ENCODE data around the gene CDC73. TPM values are rescaled to one million over a fixed set of nuclear protein-coding genes. Genes with fewer than 3 reads are reported as not detected.
A peak's percentile ranks its signal among the peaks of the same experiment; 100 is the strongest.

Gene CDC73
- total RNA-seq, 5 donors from 2014 or later (not counting 1 experiment from before 2014, with no cell fraction given), result 54.1 to 64.4 (median 57.4) TPM

DNA sequence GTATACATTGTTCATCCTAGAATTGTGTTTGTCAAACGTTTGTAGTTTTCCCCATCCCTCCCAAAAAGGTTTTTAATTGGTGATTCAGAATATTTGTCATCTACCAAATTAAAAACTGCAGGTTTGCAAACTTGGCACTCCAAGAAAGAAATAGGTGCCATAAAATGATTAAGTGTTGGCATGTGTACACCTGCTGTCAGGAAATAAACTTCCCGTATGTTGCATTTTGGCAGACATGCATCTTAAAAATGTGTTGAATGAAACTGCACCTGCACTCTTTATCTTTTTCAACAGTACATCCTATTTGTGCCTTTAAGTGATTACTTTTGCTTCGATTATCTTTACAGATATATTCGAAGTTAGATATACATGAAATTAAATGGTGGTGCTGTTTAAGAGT is 57.3 kb downstream of the CDC73 start:
- Mint-ChIP-seq H3K27me3 (no peaks in the 10 kb centered on the region), H3K27ac (peak overlapping the region; percentile 48 to 71), H3K36me3 (peaks cover 23% of the 10 kb centered on the region), H3K4me1 (peaks cover 36 to 56% (median 53%) of the 10 kb centered on the region in 3 donors), H3K9me3 (no peaks in the 10 kb centered on the region), H3K4me3 (no peak overlapping the region)
- Histone ChIP-seq H3K4me1 (ENCODE audit: control insufficient read depth in 1 of 2, extremely low read depth in 1 of 2, insufficient read depth in 2 of 2, low read length in 2 of 2) (peaks cover 0 to 2% of the 10 kb centered on the region in 2 experiments), H3K27me3 (replicated peaks in 1 of 2; ENCODE audit: control insufficient read depth in 2 of 2, extremely low read depth in 1 of 2, insufficient read depth in 2 of 2, low read length in 1 of 2) (no peaks in the 10 kb centered on the region), H3K4me3 (ENCODE audit: control insufficient read depth in 1 of 2, extremely low read depth in 1 of 2, low read length in 1 of 2) (no peak overlapping the region), H3K36me3 (ENCODE audit: control insufficient read depth in 2 of 2, extremely low read depth in 1 of 2, insufficient read depth in 1 of 2, low read length in 1 of 2) (peaks cover 0 to 3% of the 10 kb centered on the region in 2 donors), H3K27ac (ENCODE audit: low read length) (no peak overlapping the region), H3K9me3 (no peaks in the 10 kb centered on the region)
- ATAC-seq (replicated peaks in 1 of 4) (no peak), DNase-seq (no peak)
- CTCF ChIA-PET, result no interaction called here
- POLR2A ChIA-PET, result no interaction called here
- WGBS (ENCODE audit: insufficient coverage), result no CpG with 5 or more reads among the region's 4 CpGs

DNA sequence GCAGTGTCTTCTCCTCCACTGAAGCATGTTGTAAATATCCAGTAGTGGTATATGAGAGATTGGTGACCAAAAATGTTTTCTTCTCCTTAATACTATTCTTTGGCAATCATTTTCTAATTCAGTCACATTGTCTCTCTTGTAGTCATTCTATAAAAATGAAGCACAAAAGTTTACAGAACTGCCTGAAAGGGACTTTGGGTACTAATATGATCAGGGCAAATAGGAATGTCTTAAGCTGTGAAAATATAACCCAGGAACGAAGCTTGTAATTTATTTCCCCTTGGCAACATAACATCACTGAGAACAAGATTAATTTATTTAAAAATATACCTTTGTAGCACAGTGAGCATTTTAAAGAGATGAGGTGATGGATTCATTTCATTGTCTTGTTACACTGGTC is 59.7 kb downstream of the CDC73 start:
- DNase-seq, result no peak
- peaks cover 17% of the 10 kb centered on the region for H3K36me3 Mint-ChIP-seq
- ChIA-PET POLR2A (no interaction called here), CTCF (interaction anchor here (0.5 to 1.0 kb wide), 2 partner anchors 9 to 1097 kb away, joined by 5 to 6 read pairs; no protein-coding TSS in a partner anchor)
- Histone ChIP-seq H3K4me3 (ENCODE audit: control insufficient read depth in 1 of 2, extremely low read depth in 1 of 2, low read length in 1 of 2) (no peak overlapping the region), H3K27ac (ENCODE audit: low read length) (no peak overlapping the region), H3K9me3 (no peaks in the 10 kb centered on the region), H3K4me1 (ENCODE audit: control insufficient read depth in 1 of 2, extremely low read depth in 1 of 2, insufficient read depth in 2 of 2, low read length in 2 of 2) (peaks cover 4 to 9% of the 10 kb centered on the region in 2 experiments), H3K36me3 (ENCODE audit: control insufficient read depth in 2 of 2, extremely low read depth in 1 of 2, insufficient read depth in 1 of 2, low read length in 1 of 2) (peaks cover 0 to 3% of the 10 kb centered on the region in 2 donors), H3K27me3 (replicated peaks in 1 of 2; ENCODE audit: control insufficient read depth in 2 of 2, extremely low read depth in 1 of 2, insufficient read depth in 2 of 2, low read length in 1 of 2) (no peaks in the 10 kb centered on the region)
- H3K4me3 Mint-ChIP-seq, result no peak overlapping the region
- ATAC-seq (replicated peaks in 1 of 4), result no peak
- H3K27me3 Mint-ChIP-seq, result no peaks in the 10 kb centered on the region
- peaks cover 36 to 59% (median 54%) of the 10 kb centered on the region in 3 donors for H3K4me1 Mint-ChIP-seq
- no peaks in the 10 kb centered on the region for H3K9me3 Mint-ChIP-seq
- WGBS (ENCODE audit: insufficient coverage), result no CpG with 5 or more reads among the region's 1 CpG
- peak overlapping the region; percentile 50 to 81 for H3K27ac Mint-ChIP-seq

GRCh38 chr1:193181985-193182384 is 60.2 kb downstream of the CDC73 start:
- H3K9me3 Mint-ChIP-seq, result no peaks in the 10 kb centered on the region
- DNase-seq (no peak), ATAC-seq (replicated peaks in 1 of 4) (no peak)
- H3K27me3 Mint-ChIP-seq, result no peaks in the 10 kb centered on the region
- POLR2A ChIA-PET, result no interaction called here
- H3K4me3 Mint-ChIP-seq, result peak overlapping the region in 1 of 3 donors; percentile 3
- H3K36me3 Mint-ChIP-seq, result peaks cover 14% of the 10 kb centered on the region
- Histone ChIP-seq H3K27ac (ENCODE audit: low read length) (no peak overlapping the region), H3K27me3 (replicated peaks in 1 of 2; ENCODE audit: control insufficient read depth in 2 of 2, extremely low read depth in 1 of 2, insufficient read depth in 2 of 2, low read length in 1 of 2) (no peaks in the 10 kb centered on the region), H3K4me1 (ENCODE audit: control insufficient read depth in 1 of 2, extremely low read depth in 1 of 2, insufficient read depth in 2 of 2, low read length in 2 of 2) (peaks cover 5 to 12% of the 10 kb centered on the region in 2 experiments), H3K4me3 (ENCODE audit: control insufficient read depth in 1 of 2, extremely low read depth in 1 of 2, low read length in 1 of 2) (no peak overlapping the region), H3K36me3 (ENCODE audit: control insufficient read depth in 2 of 2, extremely low read depth in 1 of 2, insufficient read depth in 1 of 2, low read length in 1 of 2) (peaks cover 0 to 3% of the 10 kb centered on the region in 2 donors), H3K9me3 (no peaks in the 10 kb centered on the region)
- CTCF ChIA-PET, result interaction anchor here (0.5 to 0.7 kb wide), 2 partner anchors 1104 to 1115 kb away, joined by 3 read pairs; no protein-coding TSS in a partner anchor
- peak overlapping the region in 1 of 2 donors; percentile 10 for H3K27ac Mint-ChIP-seq
- WGBS (ENCODE audit: insufficient coverage), result 94% methylated on average over 2 of the region's 2 CpGs
- peaks cover 41 to 61% (median 55%) of the 10 kb centered on the region in 3 donors for H3K4me1 Mint-ChIP-seq

DNA sequence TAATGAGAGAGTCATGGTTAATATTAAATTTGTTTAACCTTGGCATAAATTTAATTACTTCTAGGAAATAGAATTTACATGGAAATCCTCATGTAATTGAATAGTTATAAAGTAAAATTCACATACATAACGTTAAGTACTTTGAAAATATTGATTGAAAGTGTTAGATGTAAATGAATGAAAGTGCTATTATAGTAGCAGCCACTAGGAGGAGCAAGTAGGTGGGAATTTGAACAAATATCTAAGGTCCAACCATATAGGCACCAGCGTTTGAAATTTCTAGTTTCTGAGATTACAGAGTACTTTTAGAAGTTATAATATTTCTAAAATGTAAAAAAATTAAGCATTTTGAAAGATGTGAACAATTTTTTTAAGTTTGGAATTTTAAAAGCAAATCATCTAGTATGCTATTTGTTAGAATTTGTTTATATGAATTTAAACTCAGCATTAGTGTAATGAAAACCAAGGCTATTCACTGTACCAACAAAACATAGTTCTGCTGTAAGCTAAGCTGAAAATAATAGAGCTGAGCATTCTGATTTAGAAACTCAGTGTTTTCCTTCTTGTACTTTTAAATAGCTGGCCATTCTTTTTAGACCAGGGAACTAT is 61.3 kb downstream of the CDC73 start:
- ChIA-PET CTCF (interaction anchor here (0.6 to 3.8 kb wide), 9 partner anchors 11 to 1122 kb away, joined by 3 to 15 read pairs (median 4); partner anchors contain the start of gene CDC73 (in 1 of the 2)), POLR2A (no interaction called here)
- no peaks in the 10 kb centered on the region for H3K9me3 Mint-ChIP-seq
- Histone ChIP-seq H3K9me3 (no peaks in the 10 kb centered on the region), H3K4me1 (ENCODE audit: control insufficient read depth in 1 of 2, extremely low read depth in 1 of 2, insufficient read depth in 2 of 2, low read length in 2 of 2) (peaks cover 5 to 11% of the 10 kb centered on the region in 2 experiments), H3K27me3 (replicated peaks in 1 of 2; ENCODE audit: control insufficient read depth in 2 of 2, extremely low read depth in 1 of 2, insufficient read depth in 2 of 2, low read length in 1 of 2) (no peaks in the 10 kb centered on the region), H3K4me3 (ENCODE audit: control insufficient read depth in 1 of 2, extremely low read depth in 1 of 2, low read length in 1 of 2) (peak overlapping the region in 1 of 2 donors; percentile 19), H3K36me3 (ENCODE audit: control insufficient read depth in 2 of 2, extremely low read depth in 1 of 2, insufficient read depth in 1 of 2, low read length in 1 of 2) (peaks cover 0 to 3% of the 10 kb centered on the region in 2 donors), H3K27ac (ENCODE audit: low read length) (no peak overlapping the region)
- peaks cover 46 to 64% (median 58%) of the 10 kb centered on the region in 3 donors for H3K4me1 Mint-ChIP-seq
- peak overlapping the region; percentile 77 to 91 for H3K27ac Mint-ChIP-seq
- DNase-seq, result peak in 3 of 35 experiments; percentile 18 to 76 (median 20)
- H3K27me3 Mint-ChIP-seq, result no peaks in the 10 kb centered on the region
- H3K36me3 Mint-ChIP-seq, result peaks cover 11% of the 10 kb centered on the region
- H3K4me3 Mint-ChIP-seq, result peak overlapping the region in 2 of 3 donors; percentile 76 to 84
- peak; percentile 45 to 72 (median 60) for ATAC-seq (replicated peaks in 1 of 4)
- WGBS (ENCODE audit: insufficient coverage), result no CpG with 5 or more reads among the region's 2 CpGs

DNA sequence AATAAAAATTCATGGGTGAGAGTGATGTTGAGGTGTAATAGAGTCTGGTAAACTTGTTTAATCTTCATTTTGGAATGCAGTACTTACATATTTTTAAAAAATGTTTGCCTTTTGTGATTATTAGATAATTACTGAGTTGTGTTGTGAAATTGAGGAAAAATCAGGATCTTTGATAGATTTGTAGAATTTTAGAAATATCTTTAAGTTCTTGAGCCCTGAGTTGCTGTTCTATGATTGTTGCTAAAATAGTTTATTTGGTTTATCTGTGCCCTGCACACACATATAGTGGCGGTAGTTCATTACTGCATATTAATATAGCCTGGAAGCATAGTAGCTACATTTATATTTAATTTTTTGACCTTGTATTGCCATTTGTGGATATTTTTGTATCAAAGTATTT is 62.9 kb downstream of the CDC73 start:
- peak overlapping the region in 1 of 2 donors; percentile 39 for H3K4me3 ChIP-seq (ENCODE audit: control insufficient read depth in 1 of 2, extremely low read depth in 1 of 2, low read length in 1 of 2)
- CTCF ChIA-PET, result interaction anchor here (0.7 to 3.8 kb wide), 7 partner anchors 9 to 1110 kb away, joined by 3 to 15 read pairs (median 5); no protein-coding TSS in a partner anchor
- no CpG with 5 or more reads among the region's 1 CpG for WGBS (ENCODE audit: insufficient coverage)

DNA sequence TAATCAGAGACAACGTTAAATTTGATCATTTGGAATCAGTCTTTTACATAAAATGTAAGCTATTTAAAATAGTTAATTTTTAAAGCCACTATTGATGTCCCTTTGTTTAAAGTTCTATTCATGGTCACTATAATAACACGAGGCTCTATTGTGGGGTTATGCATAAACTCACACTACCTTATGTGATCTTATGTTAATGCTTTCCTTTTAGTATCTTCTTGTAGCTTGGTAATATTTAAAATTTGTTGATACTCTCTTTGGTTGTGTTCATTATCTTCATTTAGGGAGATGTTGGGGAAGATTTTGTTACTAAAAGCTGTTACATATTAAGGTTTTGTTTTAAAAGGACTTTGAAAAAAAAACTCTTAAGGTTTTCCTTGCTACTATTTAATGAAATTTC is 63.4 kb downstream of the CDC73 start:
- Histone ChIP-seq H3K27me3 (replicated peaks in 1 of 2; ENCODE audit: control insufficient read depth in 2 of 2, extremely low read depth in 1 of 2, insufficient read depth in 2 of 2, low read length in 1 of 2) (no peaks in the 10 kb centered on the region), H3K4me1 (ENCODE audit: control insufficient read depth in 1 of 2, extremely low read depth in 1 of 2, insufficient read depth in 2 of 2, low read length in 2 of 2) (peaks cover 7 to 11% of the 10 kb centered on the region in 2 experiments), H3K36me3 (ENCODE audit: control insufficient read depth in 2 of 2, extremely low read depth in 1 of 2, insufficient read depth in 1 of 2, low read length in 1 of 2) (peaks cover 0 to 3% of the 10 kb centered on the region in 2 donors), H3K27ac (ENCODE audit: low read length) (peak overlapping the region; percentile 59), H3K4me3 (ENCODE audit: control insufficient read depth in 1 of 2, extremely low read depth in 1 of 2, low read length in 1 of 2) (peak overlapping the region in 1 of 2 donors; percentile 39), H3K9me3 (no peaks in the 10 kb centered on the region)
- H3K9me3 Mint-ChIP-seq, result no peaks in the 10 kb centered on the region
- H3K27me3 Mint-ChIP-seq, result no peaks in the 10 kb centered on the region
- ChIA-PET POLR2A (interaction anchor here in 1 of 2 donors (0.6 kb wide), 1 partner anchor 1052 kb away, joined by 3 read pairs; no protein-coding TSS in a partner anchor), CTCF (interaction anchor here (0.6 to 3.8 kb wide), 9 partner anchors 9 to 1225 kb away, joined by 3 to 15 read pairs (median 4); no protein-coding TSS in a partner anchor)
- ATAC-seq (replicated peaks in 1 of 4), result no peak
- H3K4me3 Mint-ChIP-seq, result peak overlapping the region; percentile 53 to 84 (median 75)
- peaks cover 10% of the 10 kb centered on the region for H3K36me3 Mint-ChIP-seq
- peaks cover 59 to 68% (median 67%) of the 10 kb centered on the region in 3 donors for H3K4me1 Mint-ChIP-seq
- no CpG with 5 or more reads among the region's 2 CpGs for WGBS (ENCODE audit: insufficient coverage)
- H3K27ac Mint-ChIP-seq, result peak overlapping the region; percentile 49 to 89
- no peak for DNase-seq

More for the DNA sequence above, 62.9 kb downstream of the CDC73 start:
- no peaks in the 10 kb centered on the region for H3K27me3 Mint-ChIP-seq
- POLR2A ChIA-PET, result interaction anchor here (0.6 kb wide), 2 partner anchors 240 to 1053 kb away, joined by 3 to 5 read pairs; no protein-coding TSS in a partner anchor
- peak overlapping the region; percentile 59 for H3K27ac ChIP-seq (ENCODE audit: low read length)
- H3K27ac Mint-ChIP-seq, result peak overlapping the region; percentile 49 to 89
- H3K27me3 ChIP-seq (replicated peaks in 1 of 2; ENCODE audit: control insufficient read depth in 2 of 2, extremely low read depth in 1 of 2, insufficient read depth in 2 of 2, low read length in 1 of 2), result no peaks in the 10 kb centered on the region
- peaks cover 7 to 11% of the 10 kb centered on the region in 2 experiments for H3K4me1 ChIP-seq (ENCODE audit: control insufficient read depth in 1 of 2, extremely low read depth in 1 of 2, insufficient read depth in 2 of 2, low read length in 2 of 2)
- no peaks in the 10 kb centered on the region for H3K9me3 Mint-ChIP-seq
- ATAC-seq (replicated peaks in 1 of 4) (no peak), DNase-seq (no peak)
- peaks cover 54 to 65% (median 64%) of the 10 kb centered on the region in 3 donors for H3K4me1 Mint-ChIP-seq
- H3K9me3 ChIP-seq, result no peaks in the 10 kb centered on the region
- H3K36me3 Mint-ChIP-seq, result peaks cover 11% of the 10 kb centered on the region
- peak overlapping the region; percentile 53 to 84 (median 75) for H3K4me3 Mint-ChIP-seq
- peaks cover 0 to 3% of the 10 kb centered on the region in 2 donors for H3K36me3 ChIP-seq (ENCODE audit: control insufficient read depth in 2 of 2, extremely low read depth in 1 of 2, insufficient read depth in 1 of 2, low read length in 1 of 2)
